ENCODE measurements around the gene PDGFA. TPM values are rescaled to one million over a fixed set of nuclear protein-coding genes. Genes with fewer than 3 reads are reported as not detected.

PDGFA gene
- total RNA-seq, 4 donors from 2014 or later, result 10.8 to 31.7 (median 26.0) TPM

GRCh38 chr7:458511-459245, 61.0 kb downstream of the PDGFA start:
- no peak for TF ChIP-seq CTCF (IDR thresholded peaks at IDR 0.05 in 4 of 5, conservative IDR thresholded peaks at IDR 0.05 in 1 of 5)
- TF ChIP-seq POLR2A (IDR thresholded peaks at IDR 0.05), result no peak
- DNase-seq (no peak), ATAC-seq (no peak)
- intact Hi-C loops (cut with DNase I; ENCODE audit: low total_unique reads), result no loop called here
- Histone ChIP-seq H3K9me3 (no peaks in the 10 kb centered on the region), H3K4me1 (peaks cover 4 to 9% of the 10 kb centered on the region in 2 donors), H3K36me3 (no peaks in the 10 kb centered on the region), H3K27me3 (peaks cover 4 to 7% (median 7%) of the 10 kb centered on the region in 3 donors), H3K27ac (no peak overlapping the region), H3K4me3 (no peak overlapping the region)
- in situ Hi-C loops (cut with MboI; ENCODE audit: low sequenced_read_pairs in 4 of 4), result no loop called here

- Histone ChIP-seq H3K4me3 (no peak overlapping the region), H3K27me3 (peaks cover under 1 to 7% (median 3%) of the 10 kb centered on the region in 3 donors), H3K36me3 (no peaks in the 10 kb centered on the region), H3K4me1 (peaks cover 4 to 9% of the 10 kb centered on the region in 2 donors), H3K9me3 (no peaks in the 10 kb centered on the region), H3K27ac (no peak overlapping the region)
- in situ Hi-C loops (cut with MboI; ENCODE audit: low sequenced_read_pairs in 4 of 4) (no loop called here), intact Hi-C loops (cut with DNase I; ENCODE audit: low total_unique reads) (no loop called here)
- ATAC-seq (no peak), DNase-seq (no peak)
- TF ChIP-seq CTCF (IDR thresholded peaks at IDR 0.05 in 4 of 5, conservative IDR thresholded peaks at IDR 0.05 in 1 of 5) (no peak), POLR2A (IDR thresholded peaks at IDR 0.05) (no peak)
Measured at GRCh38 chr7:457814-458510, 61.7 kb downstream of the PDGFA start.

- no peak overlapping the region for H3K27ac ChIP-seq
- H3K9me3 ChIP-seq, result no peaks in the 10 kb centered on the region
- H3K4me3 ChIP-seq, result no peak overlapping the region
- H3K4me1 ChIP-seq, result peaks cover 0 to 12% of the 10 kb centered on the region in 2 donors
- in situ Hi-C loops (cut with MboI; ENCODE audit: low sequenced_read_pairs in 4 of 4) (no loop called here), intact Hi-C loops (cut with DNase I; ENCODE audit: low total_unique reads) (no loop called here)
- TF ChIP-seq POLR2A (IDR thresholded peaks at IDR 0.05), result no peak
- DNase-seq (no peak), ATAC-seq (no peak)
- no peaks in the 10 kb centered on the region for H3K36me3 ChIP-seq
- peaks cover 17 to 23% (median 21%) of the 10 kb centered on the region in 3 donors for H3K27me3 ChIP-seq
Measured at GRCh38 chr7:455110-455928, 64.3 kb downstream of the PDGFA start.

GRCh38 chr7:454356-455109, 65.1 kb downstream of the PDGFA start:
- H3K36me3 ChIP-seq, result no peaks in the 10 kb centered on the region

More at GRCh38 chr7:454356-455109, 65.1 kb downstream of the PDGFA start:
- Histone ChIP-seq H3K27me3 (peaks cover 17 to 23% (median 21%) of the 10 kb centered on the region in 3 donors), H3K4me1 (peaks cover 0 to 12% of the 10 kb centered on the region in 2 donors), H3K4me3 (no peak overlapping the region), H3K9me3 (no peaks in the 10 kb centered on the region), H3K27ac (no peak overlapping the region)
- in situ Hi-C loops (cut with MboI; ENCODE audit: low sequenced_read_pairs in 4 of 4) (no loop called here), intact Hi-C loops (cut with DNase I; ENCODE audit: low total_unique reads) (no loop called here)
- DNase-seq, result no peak
- ATAC-seq, result no peak
- TF ChIP-seq POLR2A (IDR thresholded peaks at IDR 0.05) (no peak), CTCF (IDR thresholded peaks at IDR 0.05 in 4 of 5, conservative IDR thresholded peaks at IDR 0.05 in 1 of 5) (no peak)
